Femur (tissue), 1 donor: ENCODE measurements around the gene CCDC74A.
"Not testable (repeated sequence)": the region's sequence is repeated elsewhere in the genome, so short reads cannot be mapped to it uniquely, and the experiment has no call there.

Experiments
- DNase-seq: peaks from one replicate; pipeline ENCODE4 v3.0.0-alpha.2; 2017

CCDC74A gene

GRCh38 chr2:131503587-131503986 is 24.1 kb upstream of the CCDC74A start:
- DNase-seq, result not testable (repeated sequence)

- not testable (repeated sequence) for DNase-seq
Observed at GRCh38 chr2:131504082-131504750, 23.5 kb upstream of the CCDC74A start.

- no peak for DNase-seq
Observed at GRCh38 chr2:131509615-131510014, 18.1 kb upstream of the CCDC74A start.

- not testable (repeated sequence) for DNase-seq
Observed at GRCh38 chr2:131511291-131511968, 16.3 kb upstream of the CCDC74A start.

GRCh38 chr2:131511969-131512870 is 15.5 kb upstream of the CCDC74A start:
- not testable (repeated sequence) for DNase-seq

GRCh38 chr2:131514408-131515166 is 13.1 kb upstream of the CCDC74A start:
- DNase-seq, result not testable (repeated sequence)

- not testable (repeated sequence) for DNase-seq
Observed at GRCh38 chr2:131515235-131515634, 12.5 kb upstream of the CCDC74A start.

- no peak for DNase-seq
Observed at GRCh38 chr2:131516011-131516410, 11.7 kb upstream of the CCDC74A start.

GRCh38 chr2:131516621-131517020 is 11.1 kb upstream of the CCDC74A start:
- DNase-seq, result not testable (repeated sequence)

GRCh38 chr2:131517106-131517831 is 10.4 kb upstream of the CCDC74A start:
- no peak for DNase-seq

- not testable (repeated sequence) for DNase-seq
Observed at GRCh38 chr2:131517856-131518255, 9.8 kb upstream of the CCDC74A start.

- DNase-seq, result not testable (repeated sequence)
Observed at GRCh38 chr2:131518531-131518930, 9.2 kb upstream of the CCDC74A start.

GRCh38 chr2:131519466-131519865 is 8.2 kb upstream of the CCDC74A start:
- no peak for DNase-seq

- DNase-seq, result not testable (repeated sequence)
Observed at GRCh38 chr2:131519871-131520470, 7.7 kb upstream of the CCDC74A start.

GRCh38 chr2:131520526-131520925 is 7.2 kb upstream of the CCDC74A start:
- no peak for DNase-seq

GRCh38 chr2:131521524-131521923 is 6.2 kb upstream of the CCDC74A start:
- DNase-seq, result not testable (repeated sequence)

- DNase-seq, result no peak
Observed at GRCh38 chr2:131521961-131522781, 5.5 kb upstream of the CCDC74A start.

GRCh38 chr2:131525256-131525655 is 2.4 kb upstream of the CCDC74A start:
- not testable (repeated sequence) for DNase-seq

- not testable (repeated sequence) for DNase-seq
Observed at GRCh38 chr2:131528981-131529863, 1.5 kb downstream of the CCDC74A start.
